CD8-positive, alpha-beta memory T cell (primary cell): ENCODE data around the gene ANKRD31. TPM values are rescaled to one million over a fixed set of nuclear protein-coding genes. Genes with fewer than 3 reads are reported as not detected.
"Not testable (repeated sequence)": the region's sequence is repeated elsewhere in the genome, so short reads cannot be mapped to it uniquely, and the experiment has no call there.

ENCODE experiments used
- CTCF ChIA-PET: fragments of 350-600 bp; sonication (Branson Sonifier 250); formaldehyde crosslinking; loops from one replicate; lab custom pipeline; 2021; ENCODE audit warnings: antibody characterized with exemption; lab: Charles Lee
- POLR2A ChIA-PET: fragments of 350-600 bp; sonication (Branson Sonifier 250); formaldehyde crosslinking; loops from one replicate; lab custom pipeline; 2021; ENCODE audit warnings: antibody characterized with exemption; lab: Charles Lee
- DNase-seq, 5 donors: peaks; one replicate each; pipeline versions ENCODE4 v3.0.0 to v3.0.0-alpha.2; 2020 to 2022; ENCODE audit warnings: mixed read lengths in 1 of 5
- H3K27ac ChIP-seq: one replicate; pipeline ENCODE4 v1.7.0; 2013; ENCODE audit warnings: low read depth, mild to moderate bottlenecking, low read length, moderate library complexity
- H3K27me3 ChIP-seq: 2 replicates; pipeline ENCODE4 v1.7.0; 2013; ENCODE audit warnings: low read length, mild to moderate bottlenecking; ENCODE audit not compliant: insufficient read depth, poor library complexity, severe bottlenecking
- H3K36me3 ChIP-seq: 2 replicates; pipeline ENCODE4 v1.7.0; 2013; ENCODE audit warnings: mild to moderate bottlenecking, low read length, moderate library complexity; ENCODE audit not compliant: insufficient read depth
- H3K4me1 ChIP-seq: 2 replicates; pipeline ENCODE4 v1.7.0; 2013; ENCODE audit warnings: mild to moderate bottlenecking, low read length, moderate library complexity; ENCODE audit not compliant: insufficient read depth
- H3K4me3 ChIP-seq: 2 replicates; pipeline ENCODE4 v1.7.0; 2013; ENCODE audit warnings: mild to moderate bottlenecking, low read length
- H3K9me3 ChIP-seq: 2 replicates; pipeline ENCODE4 v1.7.0; 2013; ENCODE audit warnings: mild to moderate bottlenecking, low read length
- H3K27ac Mint-ChIP-seq, 8 donors: one replicate each; pipeline ENCODE4 v1.8.0; 2020 to 2021; ENCODE audit warnings: mixed read lengths in 8 of 8, mild to moderate bottlenecking in 6 of 8, inconsistent platforms in 3 of 8, moderate library complexity in 3 of 8
- H3K27me3 Mint-ChIP-seq, 2 donors: one replicate each; pipeline ENCODE4 v1.8.0; 2020 to 2021; ENCODE audit warnings: mixed read lengths in 2 of 2, mild to moderate bottlenecking in 1 of 2, moderate library complexity in 1 of 2
- H3K36me3 Mint-ChIP-seq, 3 donors: one replicate each; pipeline ENCODE4 v1.8.0; 2020 to 2021; ENCODE audit warnings: mixed read lengths in 3 of 3, inconsistent platforms in 1 of 3, mild to moderate bottlenecking in 1 of 3
- H3K4me1 Mint-ChIP-seq, 3 donors: one replicate each; pipeline ENCODE4 v1.8.0; 2020 to 2021; ENCODE audit warnings: mixed read lengths in 3 of 3, inconsistent platforms in 1 of 3, mild to moderate bottlenecking in 1 of 3
- H3K4me3 Mint-ChIP-seq, 7 donors: one replicate each; pipeline ENCODE4 v1.8.0; 2020 to 2021; ENCODE audit warnings: mixed read lengths in 7 of 7, mild to moderate bottlenecking in 6 of 7, moderate library complexity in 4 of 7, inconsistent platforms in 2 of 7
- H3K9me3 Mint-ChIP-seq, 5 donors: one replicate each; pipeline ENCODE4 v1.8.0; 2020 to 2022; ENCODE audit warnings: mixed read lengths in 5 of 5, mild to moderate bottlenecking in 3 of 5, moderate library complexity in 2 of 5, inconsistent platforms in 1 of 5
- polyA plus RNA-seq: library from polyadenylated mRNA; unstranded; fragments of 300-500 nt; fragmentation: Illumina TruSeq; gene quantifications from one replicate; pipeline ENCODE4 v1.2.3, GENCODE V29; 2021
- total RNA-seq, 2 experiments: library from RNA; stranded (reverse); gene quantifications; one replicate each; pipeline ENCODE4 v1.2.3, GENCODE V29; 2021

ANKRD31 gene
- total and polyA plus RNA-seq, 3 experiments from 2014 or later = 0.33 to 0.66 (median 0.64) TPM

GRCh38 chr5:75168026-75168735 lies 68.5 kb downstream of the ANKRD31 start:
- no peak overlapping the region for H3K27ac ChIP-seq
- Mint-ChIP-seq H3K4me3 (no peak overlapping the region), H3K27me3 (peaks cover 0 to 4% of the 10 kb centered on the region in 2 donors), H3K4me1 (no peaks in the 10 kb centered on the region), H3K36me3 (peaks cover 0 to 3% (median 0%) of the 10 kb centered on the region in 3 donors), H3K9me3 (peaks cover 0 to 4% (median 0%) of the 10 kb centered on the region in 5 donors), H3K27ac (no peak overlapping the region)
- H3K4me1 ChIP-seq = no peaks in the 10 kb centered on the region
- no peaks in the 10 kb centered on the region for H3K9me3 ChIP-seq
- no peaks in the 10 kb centered on the region for H3K27me3 ChIP-seq
- CTCF ChIA-PET = no interaction called here
- POLR2A ChIA-PET = no interaction called here
- DNase-seq = no peak
- no peak overlapping the region for H3K4me3 ChIP-seq
- no peaks in the 10 kb centered on the region for H3K36me3 ChIP-seq

- Histone ChIP-seq H3K36me3 (no peaks in the 10 kb centered on the region), H3K27me3 (no peaks in the 10 kb centered on the region), H3K4me1 (no peaks in the 10 kb centered on the region), H3K4me3 (no peak overlapping the region), H3K9me3 (no peaks in the 10 kb centered on the region), H3K27ac (no peak overlapping the region)
- no peaks in the 10 kb centered on the region for H3K27me3 Mint-ChIP-seq
- H3K4me1 Mint-ChIP-seq = no peaks in the 10 kb centered on the region
- no peak for DNase-seq
- no peaks in the 10 kb centered on the region for H3K36me3 Mint-ChIP-seq
- ChIA-PET POLR2A (no interaction called here), CTCF (no interaction called here)
- peaks cover 0 to 3% (median 2%) of the 10 kb centered on the region in 5 donors for H3K9me3 Mint-ChIP-seq
- no peak overlapping the region for H3K27ac Mint-ChIP-seq
- H3K4me3 Mint-ChIP-seq = no peak overlapping the region
These were observed 69.3 kb downstream of the ANKRD31 start for GRCh38 chr5:75167345-75167744.

- H3K4me1 ChIP-seq, H3K27me3 ChIP-seq, H3K4me1 Mint-ChIP-seq, CTCF ChIA-PET, H3K36me3 ChIP-seq, H3K9me3 ChIP-seq, H3K27ac ChIP-seq, POLR2A ChIA-PET, H3K27me3 Mint-ChIP-seq, H3K4me3 Mint-ChIP-seq, H3K27ac Mint-ChIP-seq, DNase-seq, H3K4me3 ChIP-seq: not testable (repeated sequence)
- H3K9me3 Mint-ChIP-seq = peaks cover 27 to 41% (median 32%) of the 10 kb centered on the region in 5 donors
- peaks cover 4 to 37% (median 7%) of the 10 kb centered on the region in 3 donors for H3K36me3 Mint-ChIP-seq
These were observed 75.2 kb downstream of the ANKRD31 start for GRCh38 chr5:75161508-75161907.

- H3K4me3 Mint-ChIP-seq = no peak overlapping the region
- peaks cover 25 to 40% (median 35%) of the 10 kb centered on the region in 5 donors for H3K9me3 Mint-ChIP-seq
- CTCF ChIA-PET = no interaction called here
- no peak overlapping the region for H3K27ac ChIP-seq
- no peaks in the 10 kb centered on the region for H3K36me3 ChIP-seq
- H3K4me1 Mint-ChIP-seq = no peaks in the 10 kb centered on the region
- no peak for DNase-seq
- H3K4me1 ChIP-seq = no peaks in the 10 kb centered on the region
- no peaks in the 10 kb centered on the region for H3K27me3 ChIP-seq
- peaks cover 0 to 2% of the 10 kb centered on the region in 2 donors for H3K27me3 Mint-ChIP-seq
- no peak overlapping the region for H3K27ac Mint-ChIP-seq
- H3K9me3 ChIP-seq = no peaks in the 10 kb centered on the region
- H3K36me3 Mint-ChIP-seq = peaks cover 6 to 48% (median 9%) of the 10 kb centered on the region in 3 donors
- no peak overlapping the region for H3K4me3 ChIP-seq
- POLR2A ChIA-PET = no interaction called here
These were observed 80.1 kb downstream of the ANKRD31 start for GRCh38 chr5:75156585-75156984.

GRCh38 chr5:75152860-75153259 lies 83.8 kb downstream of the ANKRD31 start:
- DNase-seq = no peak
- H3K9me3 ChIP-seq = no peaks in the 10 kb centered on the region
- CTCF ChIA-PET = no interaction called here
- H3K27me3 ChIP-seq = no peaks in the 10 kb centered on the region
- POLR2A ChIA-PET = no interaction called here
- H3K4me3 ChIP-seq = no peak overlapping the region
- H3K4me1 Mint-ChIP-seq = peaks cover 0 to 6% (median 6%) of the 10 kb centered on the region in 3 donors
- H3K36me3 ChIP-seq = no peaks in the 10 kb centered on the region
- no peak overlapping the region for H3K4me3 Mint-ChIP-seq
- peaks cover 7% of the 10 kb centered on the region for H3K4me1 ChIP-seq
- peaks cover 0 to 4% of the 10 kb centered on the region in 2 donors for H3K27me3 Mint-ChIP-seq
- H3K9me3 Mint-ChIP-seq = peaks cover 4 to 16% (median 9%) of the 10 kb centered on the region in 5 donors
- H3K27ac Mint-ChIP-seq = peak overlapping the region in 1 of 8 donors; percentile 5
- H3K36me3 Mint-ChIP-seq = peaks cover 3 to 25% (median 4%) of the 10 kb centered on the region in 3 donors
- H3K27ac ChIP-seq = no peak overlapping the region

GRCh38 chr5:75148051-75148450 lies 88.6 kb downstream of the ANKRD31 start:
- Histone ChIP-seq H3K27me3 (no peaks in the 10 kb centered on the region), H3K36me3 (no peaks in the 10 kb centered on the region), H3K27ac (no peak overlapping the region), H3K4me3 (no peak overlapping the region), H3K4me1 (peaks cover 17% of the 10 kb centered on the region), H3K9me3 (no peaks in the 10 kb centered on the region)
- no peak for DNase-seq
- H3K27ac Mint-ChIP-seq = no peak overlapping the region
- ChIA-PET POLR2A (no interaction called here), CTCF (interaction anchor here (1.4 kb wide), 1 partner anchor 16 kb away, joined by 3 read pairs; no protein-coding TSS in a partner anchor)
- H3K4me3 Mint-ChIP-seq = no peak overlapping the region
- H3K4me1 Mint-ChIP-seq = peaks cover under 1 to 14% (median 8%) of the 10 kb centered on the region in 3 donors
- H3K9me3 Mint-ChIP-seq = peaks cover 0 to 3% (median 0%) of the 10 kb centered on the region in 5 donors
- H3K36me3 Mint-ChIP-seq = peaks cover 0 to 21% (median 0%) of the 10 kb centered on the region in 3 donors
- H3K27me3 Mint-ChIP-seq = peaks cover 2 to 4% of the 10 kb centered on the region in 2 donors

- no peak for DNase-seq
- no peak overlapping the region for H3K27ac ChIP-seq
- H3K9me3 Mint-ChIP-seq = peaks cover 0 to 3% (median 0%) of the 10 kb centered on the region in 5 donors
- H3K4me3 Mint-ChIP-seq = no peak overlapping the region
- H3K27ac Mint-ChIP-seq = peak overlapping the region in 1 of 8 donors; percentile 59
- H3K9me3 ChIP-seq = no peaks in the 10 kb centered on the region
- peaks cover 0 to 4% of the 10 kb centered on the region in 2 donors for H3K27me3 Mint-ChIP-seq
- H3K4me1 Mint-ChIP-seq = peaks cover 8 to 14% (median 8%) of the 10 kb centered on the region in 3 donors
- ChIA-PET POLR2A (interaction anchor here (0.6 kb wide), 1 partner anchor 89 kb away, joined by 3 read pairs; no protein-coding TSS in a partner anchor), CTCF (no interaction called here)
- peaks cover 9% of the 10 kb centered on the region for H3K4me1 ChIP-seq
- H3K36me3 Mint-ChIP-seq = peaks cover 0 to 10% (median 0%) of the 10 kb centered on the region in 3 donors
- H3K27me3 ChIP-seq = no peaks in the 10 kb centered on the region
- H3K4me3 ChIP-seq = no peak overlapping the region
- H3K36me3 ChIP-seq = no peaks in the 10 kb centered on the region
These were observed 94.0 kb downstream of the ANKRD31 start for GRCh38 chr5:75142566-75143136.

GRCh38 chr5:75140277-75140676 lies 96.4 kb downstream of the ANKRD31 start:
- no peak overlapping the region for H3K27ac ChIP-seq
- H3K27me3 ChIP-seq = no peaks in the 10 kb centered on the region
- peaks cover 0 to 4% of the 10 kb centered on the region in 2 donors for H3K27me3 Mint-ChIP-seq
- no peak overlapping the region for H3K4me3 Mint-ChIP-seq
- H3K4me1 Mint-ChIP-seq = peaks cover 8 to 10% (median 8%) of the 10 kb centered on the region in 3 donors
- H3K36me3 ChIP-seq = no peaks in the 10 kb centered on the region
- peaks cover 0 to 10% (median 0%) of the 10 kb centered on the region in 3 donors for H3K36me3 Mint-ChIP-seq
- peak overlapping the region in 1 of 8 donors; percentile 4 for H3K27ac Mint-ChIP-seq
- DNase-seq = no peak
- H3K9me3 ChIP-seq = no peaks in the 10 kb centered on the region
- H3K9me3 Mint-ChIP-seq = peaks cover 0 to 3% (median 0%) of the 10 kb centered on the region in 5 donors
- H3K4me3 ChIP-seq = no peak overlapping the region
- H3K4me1 ChIP-seq = no peaks in the 10 kb centered on the region
- ChIA-PET CTCF (no interaction called here), POLR2A (no interaction called here)
